Measurements from ENCODE around the gene MAP3K10. TPM values are rescaled to one million over a fixed set of nuclear protein-coding genes. Genes with fewer than 3 reads are reported as not detected.
A peak's percentile ranks its signal among the peaks of the same experiment; 100 is the strongest.
"Not testable (repeated sequence)": the region's sequence is repeated elsewhere in the genome, so short reads cannot be mapped to it uniquely, and the experiment has no call there.

MAP3K10 gene
- total and polyA plus RNA-seq, 8 donors: 12.9 to 17.2 (median 15.1) TPM

DNA sequence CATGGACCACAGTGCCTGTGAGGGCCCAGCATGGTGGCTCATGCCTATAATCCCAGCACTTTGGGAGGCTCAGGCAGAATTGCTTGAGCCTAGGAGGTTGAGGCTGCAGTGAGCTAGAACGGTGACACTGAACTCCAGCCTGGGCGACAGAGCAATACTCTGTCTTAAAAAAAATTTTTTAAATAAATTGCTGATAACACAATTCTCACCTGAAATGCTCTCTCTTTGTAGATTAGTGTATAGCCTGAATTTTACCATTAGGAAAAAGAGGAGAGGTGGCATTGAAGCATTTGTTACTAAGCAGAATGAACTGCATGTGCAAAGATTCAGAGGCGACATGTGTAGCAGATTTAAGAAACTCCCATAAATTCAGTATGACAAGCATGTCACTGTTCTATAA is 29.1 kb upstream of the MAP3K10 start:
- DNase-seq (no peak), ATAC-seq (no peak)
- Histone ChIP-seq H3K36me3 (no peaks in the 10 kb centered on the region), H3K9me3 (no peaks in the 10 kb centered on the region), H3K4me1 (peaks cover 0 to 4% of the 10 kb centered on the region in 2 donors), H3K27ac (no peak overlapping the region), H3K27me3 (peaks cover 0 to 3% of the 10 kb centered on the region in 2 donors), H3K4me3 (no peak overlapping the region)
- intact Hi-C loops (cut with DNase I): no loop called here
- TF ChIP-seq CTCF (IDR thresholded peaks at IDR 0.05): no peak

DNA sequence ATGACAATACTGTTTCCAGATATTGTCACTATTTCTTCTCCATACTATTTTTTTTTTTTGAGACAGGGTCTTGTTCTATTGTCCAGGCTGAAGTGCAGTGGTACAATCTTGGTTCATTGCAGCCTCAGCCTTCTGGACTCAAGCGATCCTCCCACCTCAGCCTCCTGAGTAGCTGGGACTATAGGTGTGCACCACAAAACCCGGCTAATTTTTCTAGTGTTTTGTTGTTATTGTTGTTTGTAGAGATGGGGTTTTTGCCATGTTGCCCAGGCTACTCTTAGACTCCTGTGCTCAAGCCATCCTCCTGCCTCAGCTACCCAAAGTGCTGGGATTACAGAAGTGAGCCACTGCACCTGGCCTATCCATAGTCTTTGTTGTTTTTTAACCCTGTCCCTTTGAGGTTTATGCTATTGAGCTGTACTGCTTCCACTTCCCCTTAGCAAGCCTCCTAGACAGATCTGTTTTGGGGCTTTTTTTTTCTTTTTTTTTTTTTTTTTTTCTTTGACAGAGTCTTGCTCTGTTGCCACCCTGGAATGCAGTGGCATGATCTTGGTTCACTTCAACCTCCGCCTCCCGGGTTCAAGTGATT is 27.6 kb upstream of the MAP3K10 start:
- DNase-seq (no peak), ATAC-seq (no peak)
- H3K27ac ChIP-seq: no peak overlapping the region
- H3K36me3 ChIP-seq: no peaks in the 10 kb centered on the region
- peaks cover 0 to 4% of the 10 kb centered on the region in 2 donors for H3K4me1 ChIP-seq
- no peaks in the 10 kb centered on the region for H3K9me3 ChIP-seq
- H3K4me3 ChIP-seq: no peak overlapping the region
- H3K27me3 ChIP-seq: peaks cover 0 to 12% of the 10 kb centered on the region in 2 donors
- TF ChIP-seq CTCF (IDR thresholded peaks at IDR 0.05): no peak
- intact Hi-C loops (cut with DNase I): no loop called here

- ATAC-seq (peak; percentile 84), DNase-seq (peak in 3 of 4 donors; percentile 16 to 81 (median 47))
- peak; percentile 30 to 64 for TF ChIP-seq CTCF (IDR thresholded peaks at IDR 0.05)
- intact Hi-C loops (cut with DNase I): no loop called here
- H3K9me3 ChIP-seq: no peaks in the 10 kb centered on the region
- H3K36me3 ChIP-seq: no peaks in the 10 kb centered on the region
- H3K4me3 ChIP-seq: no peak overlapping the region
- H3K27me3 ChIP-seq: peaks cover 0 to 22% of the 10 kb centered on the region in 2 donors
- peaks cover 0 to 4% of the 10 kb centered on the region in 2 donors for H3K4me1 ChIP-seq
- H3K27ac ChIP-seq: no peak overlapping the region
These were observed 25.8 kb upstream of the MAP3K10 start for GRCh38 chr19:40165362-40165937.

- H3K4me1 ChIP-seq; H3K4me3 ChIP-seq; H3K36me3 ChIP-seq; ATAC-seq; H3K27ac ChIP-seq; intact Hi-C loops (cut with DNase I); H3K9me3 ChIP-seq: not testable (repeated sequence)
- DNase-seq: peak in 1 of 4 donors; percentile 57
- peaks cover 0 to 24% of the 10 kb centered on the region in 2 donors for H3K27me3 ChIP-seq
These were observed 21.5 kb upstream of the MAP3K10 start for GRCh38 chr19:40169482-40170302.

DNA sequence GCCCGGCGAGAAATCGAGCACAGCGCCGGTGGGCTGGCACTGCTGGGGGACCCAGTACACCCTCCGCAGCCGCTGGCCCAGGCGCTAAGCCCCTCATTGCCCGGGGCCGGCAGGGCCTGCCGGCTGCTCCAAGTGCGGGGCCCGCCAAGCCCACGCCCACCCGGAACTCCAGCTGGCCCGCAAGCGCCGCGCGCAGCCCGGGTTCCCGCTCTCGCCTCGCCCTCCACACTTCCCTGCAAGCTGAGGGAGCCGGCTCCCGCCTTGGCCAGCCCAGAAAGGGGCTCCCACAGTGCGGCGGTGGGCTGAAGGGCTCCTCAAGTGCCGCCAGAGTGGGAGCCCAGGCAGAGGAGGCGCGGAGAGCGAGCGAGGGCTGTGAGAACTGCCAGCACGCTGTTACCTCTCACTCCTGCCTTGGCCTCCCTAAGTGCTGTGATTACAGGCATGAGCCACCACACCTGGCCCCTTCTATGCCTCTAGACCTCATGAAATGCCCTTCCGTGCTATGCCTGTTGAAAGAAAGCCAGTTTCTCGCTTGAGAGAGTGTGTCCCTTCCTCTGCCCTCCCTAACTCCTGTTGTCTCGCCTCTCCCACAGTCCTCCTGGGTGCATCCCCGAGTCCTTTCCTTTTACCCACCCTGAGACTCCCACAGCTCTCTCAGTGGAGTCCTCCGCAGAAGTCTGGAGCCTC is 20.8 kb upstream of the MAP3K10 start:
- ATAC-seq; intact Hi-C loops (cut with DNase I); H3K36me3 ChIP-seq; H3K27ac ChIP-seq; H3K9me3 ChIP-seq; H3K4me1 ChIP-seq; DNase-seq; H3K4me3 ChIP-seq: not testable (repeated sequence)
- H3K27me3 ChIP-seq: peaks cover 0 to 24% of the 10 kb centered on the region in 2 donors

DNA sequence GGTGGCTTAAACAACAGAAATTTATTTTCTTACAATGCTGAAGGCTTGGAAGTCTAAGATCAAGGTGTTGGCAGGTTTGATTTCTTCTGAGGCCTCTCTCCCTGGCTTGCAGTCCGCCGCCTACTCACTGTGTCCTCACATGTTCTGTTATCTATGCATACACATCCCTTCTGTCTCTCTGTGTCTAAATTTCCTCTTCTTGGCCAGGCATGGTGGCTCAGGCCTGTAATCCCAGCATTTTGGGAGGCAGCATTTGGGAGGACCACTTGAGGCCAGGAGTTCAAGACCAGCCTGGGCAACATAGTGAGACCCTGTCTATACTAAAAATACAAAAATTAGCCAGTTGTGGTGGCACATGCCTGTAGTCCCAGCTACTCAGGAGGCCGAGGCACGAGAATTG is 19.9 kb upstream of the MAP3K10 start:
- H3K36me3 ChIP-seq; H3K9me3 ChIP-seq; ATAC-seq; intact Hi-C loops (cut with DNase I); H3K4me1 ChIP-seq; H3K4me3 ChIP-seq; H3K27ac ChIP-seq; DNase-seq: not testable (repeated sequence)
- peaks cover 0 to 24% of the 10 kb centered on the region in 2 donors for H3K27me3 ChIP-seq

Measured in left lung (tissue), 10 donors.